ENCODE data around the gene MPRIP.
"Not testable (repeated sequence)": the region's sequence is repeated elsewhere in the genome, so short reads cannot be mapped to it uniquely, and the experiment has no call there.

MPRIP gene

GRCh38 chr17:17042384-17042736, at the start of gene MPRIP:
Gene MPRIP, plus strand, starts transcription at chr17:17042457. Its CDS starts 392 bp downstream, at chr17:17042849.
- no peak for ATAC-seq
- no peak for TF ChIP-seq POU6F1 (CRISPR knock-in tag; IDR thresholded peaks at IDR 0.05; ENCODE audit: borderline replicate concordance, low read depth)
- TF ChIP-seq TSHZ2 (CRISPR knock-in tag; IDR thresholded peaks at IDR 0.05): no peak
- TF ChIP-seq ZNF565 (CRISPR knock-in tag; conservative IDR thresholded peaks at IDR 0.05; ENCODE audit: low read depth): no peak
- TF ChIP-seq ARNTL (CRISPR knock-in tag; IDR thresholded peaks at IDR 0.05; ENCODE audit: borderline replicate concordance, low read depth): no peak
- no peak for TF ChIP-seq CSDC2 (CRISPR knock-in tag; IDR thresholded peaks at IDR 0.05)
- no peak for TF ChIP-seq RARB (CRISPR knock-in tag; IDR thresholded peaks at IDR 0.05)

- no peak for ATAC-seq
- no peak for TF ChIP-seq ZFP3 (CRISPR knock-in tag; IDR thresholded peaks at IDR 0.05)
- no peak for TF ChIP-seq TSHZ2 (CRISPR knock-in tag; IDR thresholded peaks at IDR 0.05)
- TF ChIP-seq POU6F1 (CRISPR knock-in tag; IDR thresholded peaks at IDR 0.05; ENCODE audit: borderline replicate concordance, low read depth): no peak
- TF ChIP-seq ESRRG (CRISPR knock-in tag; IDR thresholded peaks at IDR 0.05): no peak
- no peak for TF ChIP-seq ZNF8 (CRISPR knock-in tag; IDR thresholded peaks at IDR 0.05)
Measured at GRCh38 chr17:16994631-16995030, 47.6 kb upstream of the MPRIP start.

GRCh38 chr17:16995930-16996329, 46.3 kb upstream of the MPRIP start:
- TF ChIP-seq ZFP30 (CRISPR knock-in tag; IDR thresholded peaks at IDR 0.05) (no peak), TSHZ2 (CRISPR knock-in tag; IDR thresholded peaks at IDR 0.05) (no peak), PATZ1 (CRISPR knock-in tag; IDR thresholded peaks at IDR 0.05; ENCODE audit: borderline replicate concordance) (no peak), ARNTL (CRISPR knock-in tag; IDR thresholded peaks at IDR 0.05; ENCODE audit: borderline replicate concordance, low read depth) (no peak)

GRCh38 chr17:16996726-16997125, 45.5 kb upstream of the MPRIP start:
- not testable (repeated sequence) for ATAC-seq

More at GRCh38 chr17:16995930-16996329, 46.3 kb upstream of the MPRIP start:
- no peak for ATAC-seq

Measured in SK-N-SH treated with all-trans-retinoic acid at 6 μM for 48 hours (cell line).